HG02571 (cell line): ENCODE measurements around the gene CACNA2D4.

Source experiments
- ATAC-seq: cut with Tn5 transposase; IDR thresholded peaks from one replicate; pipeline ENCODE4 v1.9.1; 2021; ENCODE audit warnings: mild to moderate bottlenecking, moderate library complexity; ENCODE audit not compliant: unreplicated experiment

The CACNA2D4 gene

GRCh38 chr12:1918884-1919236, 408 bp upstream of the CACNA2D4 start:
- no peak for ATAC-seq

- ATAC-seq, result no peak
These were observed 1.0 kb downstream of the CACNA2D4 start for GRCh38 chr12:1917172-1918070.

- no peak for ATAC-seq
These were observed 1.9 kb downstream of the CACNA2D4 start for GRCh38 chr12:1916371-1917171.

- ATAC-seq, result no peak
These were observed 3.1 kb downstream of the CACNA2D4 start for GRCh38 chr12:1915082-1915968.

- ATAC-seq, result no peak
These were observed 4.1 kb downstream of the CACNA2D4 start for GRCh38 chr12:1914114-1914911.

- no peak for ATAC-seq
These were observed 4.9 kb downstream of the CACNA2D4 start for GRCh38 chr12:1913377-1914113.

- no peak for ATAC-seq
These were observed 5.7 kb downstream of the CACNA2D4 start for GRCh38 chr12:1912580-1913376.

GRCh38 chr12:1911598-1912575, 6.6 kb downstream of the CACNA2D4 start:
- no peak for ATAC-seq

- no peak for ATAC-seq
These were observed 8.0 kb downstream of the CACNA2D4 start for GRCh38 chr12:1910468-1910867.

GRCh38 chr12:1908758-1909157, 9.7 kb downstream of the CACNA2D4 start:
- ATAC-seq, result no peak

- ATAC-seq, result no peak
These were observed 10.5 kb downstream of the CACNA2D4 start for GRCh38 chr12:1907652-1908611.

GRCh38 chr12:1906579-1906978, 11.9 kb downstream of the CACNA2D4 start:
- ATAC-seq, result no peak

GRCh38 chr12:1904875-1905274, 13.6 kb downstream of the CACNA2D4 start:
- ATAC-seq, result no peak

- no peak for ATAC-seq
These were observed 21.5 kb downstream of the CACNA2D4 start for GRCh38 chr12:1896964-1897363.

- no peak for ATAC-seq
These were observed 27.6 kb downstream of the CACNA2D4 start for GRCh38 chr12:1890810-1891209.

GRCh38 chr12:1890119-1890703, 28.2 kb downstream of the CACNA2D4 start:
- ATAC-seq, result no peak
